ENCODE results near the gene RAB31. TPM values are rescaled to one million over a fixed set of nuclear protein-coding genes. Genes with fewer than 3 reads are reported as not detected.
A peak's percentile ranks its signal among the peaks of the same experiment; 100 is the strongest.

RAB31 gene
- total RNA-seq, 1 donor: 1.9 TPM

- DNase-seq (ENCODE audit: low read depth in 2 of 3, low spot score in 2 of 3): no peak
Observed at GRCh38 chr18:9810299-9810698, 102.2 kb downstream of the RAB31 start.

GRCh38 chr18:9810994-9811705 lies 103.0 kb downstream of the RAB31 start:
- DNase-seq (ENCODE audit: low read depth in 2 of 3, low spot score in 2 of 3): no peak

GRCh38 chr18:9811978-9812377 lies 103.9 kb downstream of the RAB31 start:
- DNase-seq (ENCODE audit: low read depth in 2 of 3, low spot score in 2 of 3): no peak

- no peak for DNase-seq (ENCODE audit: low read depth in 2 of 3, low spot score in 2 of 3)
Observed at GRCh38 chr18:9814431-9814830, 106.3 kb downstream of the RAB31 start.

- no peak for DNase-seq (ENCODE audit: low read depth in 2 of 3, low spot score in 2 of 3)
Observed at GRCh38 chr18:9817286-9817685, 109.2 kb downstream of the RAB31 start.

GRCh38 chr18:9817725-9818422 lies 109.8 kb downstream of the RAB31 start:
- DNase-seq (ENCODE audit: low read depth in 2 of 3, low spot score in 2 of 3): no peak

GRCh38 chr18:9818423-9818734 lies 110.3 kb downstream of the RAB31 start:
- DNase-seq (ENCODE audit: low read depth in 2 of 3, low spot score in 2 of 3): no peak

- no peak for DNase-seq (ENCODE audit: low read depth in 2 of 3, low spot score in 2 of 3)
Observed at GRCh38 chr18:9820127-9820526, 112.0 kb downstream of the RAB31 start.

- no peak for DNase-seq (ENCODE audit: low read depth in 2 of 3, low spot score in 2 of 3)
Observed at GRCh38 chr18:9820719-9821118, 112.6 kb downstream of the RAB31 start.

GRCh38 chr18:9822587-9823185 lies 114.6 kb downstream of the RAB31 start:
- DNase-seq (ENCODE audit: low read depth in 2 of 3, low spot score in 2 of 3): no peak

GRCh38 chr18:9823805-9824473 lies 115.8 kb downstream of the RAB31 start:
- DNase-seq (ENCODE audit: low read depth in 2 of 3, low spot score in 2 of 3): peak in 1 of 3 donors; percentile 19

- DNase-seq (ENCODE audit: low read depth in 2 of 3, low spot score in 2 of 3): no peak
Observed at GRCh38 chr18:9824474-9824832, 116.4 kb downstream of the RAB31 start.

GRCh38 chr18:9824952-9825371 lies 116.9 kb downstream of the RAB31 start:
- DNase-seq (ENCODE audit: low read depth in 2 of 3, low spot score in 2 of 3): no peak

- peak in 2 of 3 donors; percentile 78 to 92 for DNase-seq (ENCODE audit: low read depth in 2 of 3, low spot score in 2 of 3)
Observed at GRCh38 chr18:9825571-9826073, 117.5 kb downstream of the RAB31 start.

GRCh38 chr18:9826685-9827084 lies 118.6 kb downstream of the RAB31 start:
- no peak for DNase-seq (ENCODE audit: low read depth in 2 of 3, low spot score in 2 of 3)

- no peak for DNase-seq (ENCODE audit: low read depth in 2 of 3, low spot score in 2 of 3)
Observed at GRCh38 chr18:9827211-9827792, 119.2 kb downstream of the RAB31 start.

- peak in 2 of 3 donors; percentile 74 to 78 for DNase-seq (ENCODE audit: low read depth in 2 of 3, low spot score in 2 of 3)
Observed at GRCh38 chr18:9827793-9828505, 119.8 kb downstream of the RAB31 start.

- DNase-seq (ENCODE audit: low read depth in 2 of 3, low spot score in 2 of 3): no peak
Observed at GRCh38 chr18:9828506-9829396, 120.7 kb downstream of the RAB31 start.

GRCh38 chr18:9829397-9829712 lies 121.3 kb downstream of the RAB31 start:
- DNase-seq (ENCODE audit: low read depth in 2 of 3, low spot score in 2 of 3): no peak

Measured in hematopoietic multipotent progenitor cell (in vitro differentiated cells).